ENCODE data around the gene MT1B.

The MT1B gene

GRCh38 chr16:56607675-56608042 lies 44.0 kb upstream of the MT1B start:
- Histone ChIP-seq H3K27ac (ENCODE audit: low read length) (peak overlapping the region; percentile 87), H3K4me1 (ENCODE audit: insufficient read depth, low read length) (peaks cover 41% of the 10 kb centered on the region), H3K4me2 (ENCODE audit: insufficient read depth, low read length) (peak overlapping the region; percentile 89), H4K20me1 (ENCODE audit: insufficient read depth, low read length) (no peaks in the 10 kb centered on the region), H3K4me3 (ENCODE audit: low read depth in 1 of 2, low read length in 2 of 2) (peak overlapping the region in 1 of 2 experiments; percentile 70; a peak in 2 of 4 replicates), H3K27me3 (ENCODE audit: insufficient read depth, low read length, poor library complexity) (no peaks in the 10 kb centered on the region), H3K36me3 (ENCODE audit: insufficient read depth, low read length) (no peaks in the 10 kb centered on the region), H2AFZ (ENCODE audit: low read depth, low read length) (peak overlapping the region; percentile 88), H3K9me3 (ENCODE audit: insufficient read depth, low read length, severe bottlenecking) (no peaks in the 10 kb centered on the region), H3K9ac (ENCODE audit: low read depth, low read length) (peak overlapping the region; percentile 63), H3K79me2 (ENCODE audit: insufficient read depth, low read length) (no peaks in the 10 kb centered on the region)
- DNase-seq (no peak), ATAC-seq (ENCODE audit: insufficient read depth, low read depth) (no peak)
- TF ChIP-seq CTCF (IDR thresholded peaks at IDR 0.05; ENCODE audit: borderline replicate concordance, extremely low read depth, low read length, poor library complexity, severe bottlenecking) (no peak), EZH2 (IDR thresholded peaks at IDR 0.05; ENCODE audit: borderline replicate concordance, low read depth, low read length, severe bottlenecking) (no peak)

GRCh38 chr16:56608043-56608875 lies 43.4 kb upstream of the MT1B start, which contains the start of gene MT2A:
TSS of gene MT2A (plus strand) at chr16:56608584. CDS start at chr16:56608656, 72 bp downstream.
- Histone ChIP-seq H3K79me2 (ENCODE audit: insufficient read depth, low read length) (no peaks in the 10 kb centered on the region), H3K27me3 (ENCODE audit: insufficient read depth, low read length, poor library complexity) (no peaks in the 10 kb centered on the region), H3K36me3 (ENCODE audit: insufficient read depth, low read length) (no peaks in the 10 kb centered on the region), H2AFZ (ENCODE audit: low read depth, low read length) (peak within 1 kb of the TSS; percentile 88), H3K4me1 (ENCODE audit: insufficient read depth, low read length) (peaks cover 41% of the 10 kb centered on the region), H3K9me3 (ENCODE audit: insufficient read depth, low read length, severe bottlenecking) (no peaks in the 10 kb centered on the region), H3K27ac (ENCODE audit: low read length) (peak within 1 kb of the TSS; percentile 87), H3K4me3 (ENCODE audit: low read depth in 1 of 2, low read length in 2 of 2) (peak within 1 kb of the TSS; percentile 44 to 70; a peak in 3 of 4 replicates), H3K4me2 (ENCODE audit: insufficient read depth, low read length) (peak within 1 kb of the TSS; percentile 89), H4K20me1 (ENCODE audit: insufficient read depth, low read length) (no peaks in the 10 kb centered on the region), H3K9ac (ENCODE audit: low read depth, low read length) (peak within 1 kb of the TSS; percentile 63)
- peak; percentile 92 for DNase-seq
- ATAC-seq (ENCODE audit: insufficient read depth, low read depth), result peak; percentile 92
- TF ChIP-seq EZH2 (IDR thresholded peaks at IDR 0.05; ENCODE audit: borderline replicate concordance, low read depth, low read length, severe bottlenecking) (no peak), CTCF (IDR thresholded peaks at IDR 0.05; ENCODE audit: borderline replicate concordance, extremely low read depth, low read length, poor library complexity, severe bottlenecking) (no peak)

- peaks cover 41% of the 10 kb centered on the region for H3K4me1 ChIP-seq (ENCODE audit: insufficient read depth, low read length)
- peak; percentile 33 for DNase-seq
- H3K27me3 ChIP-seq (ENCODE audit: insufficient read depth, low read length, poor library complexity), result no peaks in the 10 kb centered on the region
Measured at GRCh38 chr16:56608876-56609462, 42.7 kb upstream of the MT1B start.

More at GRCh38 chr16:56608876-56609462, 42.7 kb upstream of the MT1B start:
- Histone ChIP-seq H3K36me3 (ENCODE audit: insufficient read depth, low read length) (no peaks in the 10 kb centered on the region), H3K9me3 (ENCODE audit: insufficient read depth, low read length, severe bottlenecking) (no peaks in the 10 kb centered on the region), H2AFZ (ENCODE audit: low read depth, low read length) (peak overlapping the region; percentile 70), H3K79me2 (ENCODE audit: insufficient read depth, low read length) (no peaks in the 10 kb centered on the region), H3K4me3 (ENCODE audit: low read depth in 1 of 2, low read length in 2 of 2) (peak overlapping the region; percentile 44 to 70; a peak in 3 of 4 replicates), H3K27ac (ENCODE audit: low read length) (peak overlapping the region; percentile 62), H3K9ac (ENCODE audit: low read depth, low read length) (peak overlapping the region; percentile 63), H4K20me1 (ENCODE audit: insufficient read depth, low read length) (no peaks in the 10 kb centered on the region), H3K4me2 (ENCODE audit: insufficient read depth, low read length) (peak overlapping the region; percentile 89)
- TF ChIP-seq EZH2 (IDR thresholded peaks at IDR 0.05; ENCODE audit: borderline replicate concordance, low read depth, low read length, severe bottlenecking) (no peak), CTCF (IDR thresholded peaks at IDR 0.05; ENCODE audit: borderline replicate concordance, extremely low read depth, low read length, poor library complexity, severe bottlenecking) (peak; percentile 22)
- peak; percentile 13; the same call in 1 of the 3 replicates for ATAC-seq (ENCODE audit: insufficient read depth, low read depth)
